ENCODE results near the gene LPCAT2. TPM values are rescaled to one million over a fixed set of nuclear protein-coding genes. Genes with fewer than 3 reads are reported as not detected.

Gene LPCAT2, protein sequence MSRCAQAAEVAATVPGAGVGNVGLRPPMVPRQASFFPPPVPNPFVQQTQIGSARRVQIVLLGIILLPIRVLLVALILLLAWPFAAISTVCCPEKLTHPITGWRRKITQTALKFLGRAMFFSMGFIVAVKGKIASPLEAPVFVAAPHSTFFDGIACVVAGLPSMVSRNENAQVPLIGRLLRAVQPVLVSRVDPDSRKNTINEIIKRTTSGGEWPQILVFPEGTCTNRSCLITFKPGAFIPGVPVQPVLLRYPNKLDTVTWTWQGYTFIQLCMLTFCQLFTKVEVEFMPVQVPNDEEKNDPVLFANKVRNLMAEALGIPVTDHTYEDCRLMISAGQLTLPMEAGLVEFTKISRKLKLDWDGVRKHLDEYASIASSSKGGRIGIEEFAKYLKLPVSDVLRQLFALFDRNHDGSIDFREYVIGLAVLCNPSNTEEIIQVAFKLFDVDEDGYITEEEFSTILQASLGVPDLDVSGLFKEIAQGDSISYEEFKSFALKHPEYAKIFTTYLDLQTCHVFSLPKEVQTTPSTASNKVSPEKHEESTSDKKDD
- not detected for polyA plus RNA-seq (2012; ENCODE audit: low read depth, missing spikeins)

GRCh38 chr16:55508941-55509931 is at the start of gene LPCAT2:
Gene LPCAT2, plus strand, starts transcription at chr16:55509072. Its CDS starts 110 bp downstream, at chr16:55509182.
- DNase-seq (ENCODE audit: insufficient read length, low spot score) (no peak), FAIRE-seq (no peak)
- TF ChIP-seq POLR2AphosphoS5 (IDR thresholded peaks at IDR 0.05; ENCODE audit: low read depth, low read length) (no peak), SPI1 (IDR thresholded peaks at IDR 0.05; ENCODE audit: low read depth, low read length) (no peak), POLR2A (IDR thresholded peaks at IDR 0.05; ENCODE audit: low read depth, low read length) (no peak), POU2F2 (IDR thresholded peaks at IDR 0.05; ENCODE audit: low read depth, low read length) (no peak)

DNA sequence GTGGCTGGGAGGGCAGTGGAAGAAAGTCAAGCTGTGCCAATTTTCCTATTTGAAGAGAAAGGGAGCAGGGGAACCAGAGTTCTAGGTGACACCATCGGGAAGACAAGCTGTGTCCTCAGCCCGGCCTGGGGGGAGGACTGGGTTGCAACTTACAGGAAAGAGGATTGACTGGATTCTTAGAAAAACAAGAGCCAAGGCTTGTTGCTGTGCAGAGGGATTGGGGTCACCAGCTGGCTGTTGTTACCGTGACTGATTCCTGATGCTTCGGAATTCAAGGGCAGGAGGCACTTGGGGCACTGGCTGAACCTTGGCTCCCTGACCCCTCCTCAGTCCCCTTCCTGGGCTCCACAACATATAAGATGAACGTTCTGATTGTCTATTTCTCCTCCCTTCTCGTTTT is 46.6 kb upstream of the LPCAT2 start:
- TF ChIP-seq POU2F2 (IDR thresholded peaks at IDR 0.05; ENCODE audit: low read depth, low read length), result no peak
- TF ChIP-seq POLR2AphosphoS5 (IDR thresholded peaks at IDR 0.05; ENCODE audit: low read depth, low read length), result no peak
- TF ChIP-seq TAF1 (IDR thresholded peaks at IDR 0.05; ENCODE audit: low read depth, low read length), result no peak
- no peak for TF ChIP-seq SPI1 (IDR thresholded peaks at IDR 0.05; ENCODE audit: low read depth, low read length)
- no peak for TF ChIP-seq PAX5 (IDR thresholded peaks at IDR 0.05; ENCODE audit: insufficient read depth, low read length, severe bottlenecking)
- no peak for TF ChIP-seq POLR2A (IDR thresholded peaks at IDR 0.05; ENCODE audit: low read depth, low read length)
- FAIRE-seq, result no peak
- DNase-seq (ENCODE audit: insufficient read length, low spot score), result no peak

DNA sequence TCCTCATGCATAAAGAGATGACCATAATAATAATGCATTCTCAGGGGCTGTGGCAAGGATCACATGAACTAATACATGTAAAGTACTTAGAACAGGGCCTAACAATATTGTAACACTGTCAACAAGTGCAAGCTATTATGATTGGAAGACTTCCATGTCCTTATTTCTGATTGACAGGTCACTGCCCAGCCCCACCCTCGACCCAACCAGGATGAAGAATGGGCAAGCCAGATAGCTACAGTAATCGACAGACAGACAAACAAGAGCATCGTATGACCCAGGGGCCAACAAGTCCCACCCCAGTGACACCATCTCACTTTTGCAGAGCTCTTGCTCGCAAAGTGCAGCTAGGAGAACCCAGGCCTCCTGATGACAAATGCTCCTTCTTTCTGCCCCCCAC is 44.5 kb upstream of the LPCAT2 start:
- no peak for DNase-seq (ENCODE audit: insufficient read length, low spot score)
- TF ChIP-seq SPI1 (IDR thresholded peaks at IDR 0.05; ENCODE audit: low read depth, low read length), result no peak
- no peak for TF ChIP-seq POLR2A (IDR thresholded peaks at IDR 0.05; ENCODE audit: low read depth, low read length)
- TF ChIP-seq TAF1 (IDR thresholded peaks at IDR 0.05; ENCODE audit: low read depth, low read length), result no peak
- no peak for FAIRE-seq

DNA sequence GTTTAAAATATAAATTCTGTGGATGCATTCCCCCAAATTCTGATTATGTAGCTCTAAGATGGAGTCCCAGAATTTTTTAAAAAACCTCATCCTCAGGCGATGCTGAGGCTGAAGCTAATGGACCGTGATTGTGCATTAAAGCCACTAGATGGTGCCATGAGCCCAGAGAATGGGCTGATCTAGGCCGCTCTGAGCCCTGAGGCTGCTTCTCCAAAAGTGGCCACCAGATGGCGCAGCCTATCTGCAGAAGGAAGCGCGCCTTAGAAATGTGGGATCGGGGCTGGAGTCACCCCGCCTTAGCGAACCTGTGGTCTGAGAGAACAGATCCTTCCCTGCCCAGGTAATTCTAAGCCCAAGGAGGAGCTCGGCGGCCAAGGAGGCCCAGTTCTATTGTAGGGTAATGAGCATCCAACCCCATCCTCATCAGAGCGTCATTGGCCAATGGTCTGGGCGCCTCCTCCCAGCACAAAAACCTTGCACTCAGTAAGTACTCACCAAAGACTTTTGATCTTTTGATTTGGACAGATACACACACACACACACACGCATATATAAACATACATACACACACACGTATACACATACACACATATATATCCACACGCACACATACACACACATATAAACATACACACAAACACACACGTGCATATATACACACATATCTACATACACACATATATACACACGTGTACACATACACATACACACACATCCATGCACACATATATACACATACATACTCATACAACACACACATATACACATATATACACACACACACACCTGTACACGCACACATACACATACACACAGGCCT is 43.6 kb upstream of the LPCAT2 start:
- peak; percentile 82 for FAIRE-seq
- TF ChIP-seq PAX5 (IDR thresholded peaks at IDR 0.05; ENCODE audit: insufficient read depth, low read length, severe bottlenecking), result peak; percentile 60
- no peak for TF ChIP-seq POLR2A (IDR thresholded peaks at IDR 0.05; ENCODE audit: low read depth, low read length)

GRCh38 chr16:55466209-55466608 is 42.7 kb upstream of the LPCAT2 start:
- TF ChIP-seq PAX5 (IDR thresholded peaks at IDR 0.05; ENCODE audit: insufficient read depth, low read length, severe bottlenecking), result no peak
- no peak for TF ChIP-seq POU2F2 (IDR thresholded peaks at IDR 0.05; ENCODE audit: low read depth, low read length)
- TF ChIP-seq SPI1 (IDR thresholded peaks at IDR 0.05; ENCODE audit: low read depth, low read length), result no peak
- no peak for TF ChIP-seq POLR2AphosphoS5 (IDR thresholded peaks at IDR 0.05; ENCODE audit: low read depth, low read length)
- no peak for TF ChIP-seq TAF1 (IDR thresholded peaks at IDR 0.05; ENCODE audit: low read depth, low read length)
- TF ChIP-seq POLR2A (IDR thresholded peaks at IDR 0.05; ENCODE audit: low read depth, low read length), result no peak
- no peak for DNase-seq (ENCODE audit: insufficient read length, low spot score)
- no peak for FAIRE-seq

More for the DNA sequence above, 43.6 kb upstream of the LPCAT2 start:
- peak; percentile 65 for DNase-seq (ENCODE audit: insufficient read length, low spot score)

GRCh38 chr16:55467898-55468297 is 41.0 kb upstream of the LPCAT2 start:
- FAIRE-seq, result no peak
- no peak for DNase-seq (ENCODE audit: insufficient read length, low spot score)
- no peak for TF ChIP-seq POLR2A (IDR thresholded peaks at IDR 0.05; ENCODE audit: low read depth, low read length)

GRCh38 chr16:55468352-55468990 is 40.4 kb upstream of the LPCAT2 start:
- FAIRE-seq (no peak), DNase-seq (ENCODE audit: insufficient read length, low spot score) (no peak)
- no peak for TF ChIP-seq POLR2A (IDR thresholded peaks at IDR 0.05; ENCODE audit: low read depth, low read length)
- no peak for TF ChIP-seq POU2F2 (IDR thresholded peaks at IDR 0.05; ENCODE audit: low read depth, low read length)
- no peak for TF ChIP-seq TAF1 (IDR thresholded peaks at IDR 0.05; ENCODE audit: low read depth, low read length)
- TF ChIP-seq POLR2AphosphoS5 (IDR thresholded peaks at IDR 0.05; ENCODE audit: low read depth, low read length), result no peak
- no peak for TF ChIP-seq PAX5 (IDR thresholded peaks at IDR 0.05; ENCODE audit: insufficient read depth, low read length, severe bottlenecking)
- TF ChIP-seq SPI1 (IDR thresholded peaks at IDR 0.05; ENCODE audit: low read depth, low read length), result no peak

- no peak for FAIRE-seq
- no peak for DNase-seq (ENCODE audit: insufficient read length, low spot score)
Observed at GRCh38 chr16:55469821-55470532, 38.9 kb upstream of the LPCAT2 start.

More at GRCh38 chr16:55469821-55470532, 38.9 kb upstream of the LPCAT2 start:
- no peak for TF ChIP-seq POLR2A (IDR thresholded peaks at IDR 0.05; ENCODE audit: low read depth, low read length)
- TF ChIP-seq SPI1 (IDR thresholded peaks at IDR 0.05; ENCODE audit: low read depth, low read length), result no peak
- no peak for TF ChIP-seq PAX5 (IDR thresholded peaks at IDR 0.05; ENCODE audit: insufficient read depth, low read length, severe bottlenecking)
- TF ChIP-seq TAF1 (IDR thresholded peaks at IDR 0.05; ENCODE audit: low read depth, low read length), result no peak
- no peak for TF ChIP-seq POU2F2 (IDR thresholded peaks at IDR 0.05; ENCODE audit: low read depth, low read length)
- no peak for TF ChIP-seq POLR2AphosphoS5 (IDR thresholded peaks at IDR 0.05; ENCODE audit: low read depth, low read length)

Measured in GM12891 (cell line).